ENCODE data around the gene CPSF4. TPM values are rescaled to one million over a fixed set of nuclear protein-coding genes. Genes with fewer than 3 reads are reported as not detected.

CPSF4 gene
- total RNA-seq, 2 donors from 2014 or later: 40.4 to 97.4 TPM

GRCh38 chr7:99420213-99420612 lies 18.5 kb upstream of the CPSF4 start:
- TF ChIP-seq POLR2AphosphoS5 (IDR thresholded peaks at IDR 0.05) (no peak), CTCF (IDR thresholded peaks at IDR 0.05) (no peak), POLR2A (IDR thresholded peaks at IDR 0.05) (no peak)
- 87% methylated on average over 5 of the region's 5 CpGs for WGBS
- Histone ChIP-seq H3K27me3 (replicated peaks; ENCODE audit: insufficient read depth) (no peaks in the 10 kb centered on the region), H3K27ac (no peak overlapping the region), H3K9me3 (no peaks in the 10 kb centered on the region), H3K4me1 (replicated peaks) (peaks cover 2% of the 10 kb centered on the region), H3K36me3 (peaks cover 38 to 51% of the 10 kb centered on the region in 2 donors), H3K4me3 (no peak overlapping the region)
- no peak for DNase-seq (ENCODE audit: low spot score)
- intact Hi-C loops (cut with DNase I): no loop called here

- H3K27ac ChIP-seq: no peak overlapping the region
- WGBS: 82% methylated on average over 7 of the region's 7 CpGs
- intact Hi-C loops (cut with DNase I): no loop called here
- no peak for TF ChIP-seq CTCF (IDR thresholded peaks at IDR 0.05)
- TF ChIP-seq POLR2A (IDR thresholded peaks at IDR 0.05): no peak
- TF ChIP-seq POLR2AphosphoS5 (IDR thresholded peaks at IDR 0.05): no peak
- no peaks in the 10 kb centered on the region for H3K9me3 ChIP-seq
- DNase-seq (ENCODE audit: low spot score): no peak
- peaks cover 39 to 53% of the 10 kb centered on the region in 2 donors for H3K36me3 ChIP-seq
- no peaks in the 10 kb centered on the region for H3K27me3 ChIP-seq (replicated peaks; ENCODE audit: insufficient read depth)
- H3K4me1 ChIP-seq (replicated peaks): peaks cover 2% of the 10 kb centered on the region
- H3K4me3 ChIP-seq: no peak overlapping the region
Measured at GRCh38 chr7:99420986-99421385, 17.8 kb upstream of the CPSF4 start.

- H3K36me3 ChIP-seq: peaks cover 37 to 50% of the 10 kb centered on the region in 2 donors
- TF ChIP-seq CTCF (IDR thresholded peaks at IDR 0.05): no peak
- TF ChIP-seq POLR2AphosphoS5 (IDR thresholded peaks at IDR 0.05): no peak
- WGBS: 81% methylated on average over 11 of the region's 11 CpGs
- H3K9me3 ChIP-seq: no peaks in the 10 kb centered on the region
- no peaks in the 10 kb centered on the region for H3K27me3 ChIP-seq (replicated peaks; ENCODE audit: insufficient read depth)
- no peak for DNase-seq (ENCODE audit: low spot score)
- no peak overlapping the region for H3K4me3 ChIP-seq
- H3K27ac ChIP-seq: no peak overlapping the region
- intact Hi-C loops (cut with DNase I): no loop called here
- H3K4me1 ChIP-seq (replicated peaks): peaks cover 2% of the 10 kb centered on the region
Measured at GRCh38 chr7:99422186-99422585, 16.6 kb upstream of the CPSF4 start.

- peaks cover 34 to 45% of the 10 kb centered on the region in 2 donors for H3K36me3 ChIP-seq
- H3K4me3 ChIP-seq: no peak overlapping the region
- DNase-seq (ENCODE audit: low spot score): no peak
- peaks cover 2% of the 10 kb centered on the region for H3K4me1 ChIP-seq (replicated peaks)
- H3K27me3 ChIP-seq (replicated peaks; ENCODE audit: insufficient read depth): no peaks in the 10 kb centered on the region
- TF ChIP-seq POLR2AphosphoS5 (IDR thresholded peaks at IDR 0.05): no peak
- TF ChIP-seq CTCF (IDR thresholded peaks at IDR 0.05): no peak
- no peak for TF ChIP-seq POLR2A (IDR thresholded peaks at IDR 0.05)
- no peak overlapping the region for H3K27ac ChIP-seq
- no peaks in the 10 kb centered on the region for H3K9me3 ChIP-seq
- WGBS: 59% methylated on average over 5 of the region's 5 CpGs
- intact Hi-C loops (cut with DNase I): no loop called here
Measured at GRCh38 chr7:99422625-99423024, 16.1 kb upstream of the CPSF4 start.

GRCh38 chr7:99424932-99425730 lies 13.6 kb upstream of the CPSF4 start:
- 91% methylated on average over 24 of the region's 24 CpGs for WGBS
- intact Hi-C loops (cut with DNase I): no loop called here
- H3K36me3 ChIP-seq: peaks cover 18 to 33% of the 10 kb centered on the region in 2 donors

More at GRCh38 chr7:99424932-99425730, 13.6 kb upstream of the CPSF4 start:
- no peak overlapping the region for H3K4me3 ChIP-seq
- DNase-seq (ENCODE audit: low spot score): no peak
- TF ChIP-seq CTCF (IDR thresholded peaks at IDR 0.05) (no peak), POLR2A (IDR thresholded peaks at IDR 0.05) (no peak), POLR2AphosphoS5 (IDR thresholded peaks at IDR 0.05) (no peak)
- no peak overlapping the region for H3K27ac ChIP-seq
- H3K4me1 ChIP-seq (replicated peaks): peaks cover 2% of the 10 kb centered on the region
- no peaks in the 10 kb centered on the region for H3K27me3 ChIP-seq (replicated peaks; ENCODE audit: insufficient read depth)
- H3K9me3 ChIP-seq: no peaks in the 10 kb centered on the region
